T-helper 1 cell (primary cell): Measurements from ENCODE around the gene KRT12.
"Not testable (repeated sequence)": the region's sequence is repeated elsewhere in the genome, so short reads cannot be mapped to it uniquely, and the experiment has no call there.

Experiments
- DNase-seq, 5 donors: peaks; one replicate each; pipeline ENCODE4 v3.0.0-alpha.2; 2012 to 2020

Gene KRT12

GRCh38 chr17:40841246-40841645 is 25.8 kb downstream of the KRT12 start:
- DNase-seq: no peak

- no peak for DNase-seq
Measured at GRCh38 chr17:40839194-40839593, 27.8 kb downstream of the KRT12 start.

GRCh38 chr17:40836020-40836419 is 31.0 kb downstream of the KRT12 start:
- no peak for DNase-seq

- no peak for DNase-seq
Measured at GRCh38 chr17:40833882-40834281, 33.1 kb downstream of the KRT12 start.

GRCh38 chr17:40832840-40833239 is 34.2 kb downstream of the KRT12 start:
- no peak for DNase-seq

- no peak for DNase-seq
Measured at GRCh38 chr17:40830085-40830776, 36.8 kb downstream of the KRT12 start.

GRCh38 chr17:40828454-40829044 is 38.5 kb downstream of the KRT12 start:
- no peak for DNase-seq

GRCh38 chr17:40827746-40828453 is 39.1 kb downstream of the KRT12 start:
- peak in 1 of 5 donors; percentile 8 for DNase-seq

- no peak for DNase-seq
Measured at GRCh38 chr17:40825599-40825998, 41.4 kb downstream of the KRT12 start.

- DNase-seq: no peak
Measured at GRCh38 chr17:40824015-40824832, 42.8 kb downstream of the KRT12 start.

GRCh38 chr17:40822132-40822812 is 44.8 kb downstream of the KRT12 start, which contains the start of gene KRT10:
TSS of gene KRT10 (minus strand) at chr17:40822614. CDS start at chr17:40822585, 29 bp downstream.
- no peak for DNase-seq

GRCh38 chr17:40821536-40821935 is 45.5 kb downstream of the KRT12 start:
- DNase-seq: no peak

GRCh38 chr17:40820228-40820838 is 46.7 kb downstream of the KRT12 start:
- peak in 1 of 5 donors; percentile 30 for DNase-seq

GRCh38 chr17:40819528-40820125 is 47.4 kb downstream of the KRT12 start:
- no peak for DNase-seq

- DNase-seq: peak; percentile 69 to 90 (median 79)
Measured at GRCh38 chr17:40818733-40819527, 48.1 kb downstream of the KRT12 start.

- peak in 1 of 5 donors; percentile 9 for DNase-seq
Measured at GRCh38 chr17:40818343-40818732, 48.7 kb downstream of the KRT12 start.

GRCh38 chr17:40817103-40817682 is 49.8 kb downstream of the KRT12 start:
- no peak for DNase-seq

GRCh38 chr17:40816569-40816968 is 50.5 kb downstream of the KRT12 start:
- no peak for DNase-seq

GRCh38 chr17:40815381-40815780 is 51.6 kb downstream of the KRT12 start:
- no peak for DNase-seq

- not testable (repeated sequence) for DNase-seq
Measured at GRCh38 chr17:40814657-40815056, 52.4 kb downstream of the KRT12 start.
